Fibroblast of lung (primary cell): ENCODE measurements around the gene DDX25.
A peak's percentile ranks its signal among the peaks of the same experiment; 100 is the strongest.

ENCODE experiments used
- EZH2 ChIP-seq: IDR thresholded peaks from 2 replicates; pipeline ENCODE4 v1.5.1; 2012; ENCODE audit warnings: low read length, control low read depth, mild to moderate bottlenecking; ENCODE audit errors: missing control alignments
- TF ChIP-seq, protein P1 (sequence below), 2 donors: IDR thresholded peaks in 1 of 2; conservative IDR thresholded peaks in 1 of 2; 1 replicate in 1 of 2; 2 replicates in 1 of 2; pipeline ENCODE4 v1.5.1; 2011 to 2012; ENCODE audit warnings: low read length in 2 of 2, control low read depth in 1 of 2, inconsistent platforms in 1 of 2, low read depth in 1 of 2, mild to moderate bottlenecking in 1 of 2

DNA sequence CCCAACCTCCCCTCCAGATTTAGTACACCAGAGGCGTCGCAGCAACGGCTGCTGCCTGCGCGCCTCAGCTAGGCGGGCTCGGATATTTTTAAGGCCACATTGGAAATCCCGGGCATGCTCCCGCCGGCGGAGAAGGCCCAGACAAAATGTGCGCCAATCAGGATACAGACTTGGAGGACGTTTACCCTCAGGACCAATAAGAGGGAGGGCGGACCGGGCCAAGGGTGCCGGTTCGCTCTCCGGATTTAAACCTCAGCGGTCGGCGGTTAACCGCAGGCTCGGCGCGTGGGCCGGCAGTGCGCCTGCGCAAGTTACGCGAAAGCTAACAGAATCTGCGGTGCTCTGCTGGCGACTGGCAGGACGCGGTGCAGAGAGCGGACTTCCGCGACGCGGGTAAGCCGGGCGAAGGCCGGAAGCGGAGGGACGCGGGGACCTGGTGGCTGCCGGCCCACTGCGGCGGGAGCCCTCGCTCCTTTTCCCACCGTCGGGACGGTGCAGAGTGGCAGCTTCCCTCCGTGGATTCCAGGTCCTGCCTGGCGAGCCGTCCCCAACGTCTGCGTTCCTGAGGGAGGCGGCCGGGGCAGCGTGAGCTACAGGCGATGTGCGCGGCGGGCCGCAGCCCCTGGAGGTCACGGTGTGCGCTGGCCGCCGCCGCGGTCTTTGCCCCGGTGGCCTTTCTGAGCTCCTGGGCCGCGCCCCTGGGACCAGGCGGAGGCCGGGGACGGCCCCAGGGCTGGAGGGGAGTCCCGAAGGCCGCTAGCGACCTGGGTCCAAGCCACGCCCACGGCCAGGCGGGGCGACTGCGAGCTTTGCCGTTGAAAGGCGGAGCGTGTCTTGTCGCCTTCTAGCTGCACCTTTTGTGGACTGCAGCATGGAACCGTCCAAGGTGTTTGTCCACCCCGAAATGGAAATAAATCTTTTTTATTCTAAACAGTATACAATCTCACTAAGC is 16.7 kb upstream of the DDX25 start, which contains the start of gene HYLS1:
- TF ChIP-seq, protein P1, sequence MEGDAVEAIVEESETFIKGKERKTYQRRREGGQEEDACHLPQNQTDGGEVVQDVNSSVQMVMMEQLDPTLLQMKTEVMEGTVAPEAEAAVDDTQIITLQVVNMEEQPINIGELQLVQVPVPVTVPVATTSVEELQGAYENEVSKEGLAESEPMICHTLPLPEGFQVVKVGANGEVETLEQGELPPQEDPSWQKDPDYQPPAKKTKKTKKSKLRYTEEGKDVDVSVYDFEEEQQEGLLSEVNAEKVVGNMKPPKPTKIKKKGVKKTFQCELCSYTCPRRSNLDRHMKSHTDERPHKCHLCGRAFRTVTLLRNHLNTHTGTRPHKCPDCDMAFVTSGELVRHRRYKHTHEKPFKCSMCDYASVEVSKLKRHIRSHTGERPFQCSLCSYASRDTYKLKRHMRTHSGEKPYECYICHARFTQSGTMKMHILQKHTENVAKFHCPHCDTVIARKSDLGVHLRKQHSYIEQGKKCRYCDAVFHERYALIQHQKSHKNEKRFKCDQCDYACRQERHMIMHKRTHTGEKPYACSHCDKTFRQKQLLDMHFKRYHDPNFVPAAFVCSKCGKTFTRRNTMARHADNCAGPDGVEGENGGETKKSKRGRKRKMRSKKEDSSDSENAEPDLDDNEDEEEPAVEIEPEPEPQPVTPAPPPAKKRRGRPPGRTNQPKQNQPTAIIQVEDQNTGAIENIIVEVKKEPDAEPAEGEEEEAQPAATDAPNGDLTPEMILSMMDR (conservative IDR thresholded peaks at IDR 0.05 in 1 of 2, IDR thresholded peaks at IDR 0.05 in 1 of 2; ENCODE audit: low read depth in 1 of 2, low read length in 2 of 2) = peak; percentile 8 to 23
- TF ChIP-seq EZH2 = no peak
